Neural progenitor cell (in vitro differentiated cells): Measurements from ENCODE around the gene ILF3. TPM values are rescaled to one million over a fixed set of nuclear protein-coding genes. Genes with fewer than 3 reads are reported as not detected.
A peak's percentile ranks its signal among the peaks of the same experiment; 100 is the strongest.

ENCODE experiments used
- DNase-seq: peaks from one replicate; pipeline ENCODE4 v3.0.0-alpha.2; 2016; ENCODE audit warnings: low spot score
- H2AFZ ChIP-seq: fragments of 200-600 bp; sonication (generic); replicated peaks from 2 replicates; pipeline ENCODE4 v1.6.1; 2016; ENCODE audit warnings: antibody characterized with exemption
- H3F3A ChIP-seq: fragments of 200-600 bp; sonication (generic); 2 replicates; pipeline ENCODE4 v1.6.1; 2016; ENCODE audit warnings: antibody characterized with exemption, low read depth
- H3K27ac ChIP-seq: fragments of 200-600 bp; sonication (generic); 2 replicates; pipeline ENCODE4 v1.5.1; 2016; ENCODE audit warnings: mild to moderate bottlenecking
- H3K27me3 ChIP-seq: fragments of 200-600 bp; sonication (generic); 2 replicates; pipeline ENCODE4 v1.6.1; 2016; ENCODE audit warnings: mild to moderate bottlenecking, moderate library complexity
- H3K36me3 ChIP-seq: fragments of 200-600 bp; sonication (generic); 2 replicates; pipeline ENCODE4 v1.5.1; 2016
- H3K4me1 ChIP-seq: fragments of 200-600 bp; sonication (generic); 2 replicates; pipeline ENCODE4 v1.6.1; 2016; ENCODE audit warnings: mixed run types
- H3K4me2 ChIP-seq: fragments of 200-600 bp; sonication (generic); 2 replicates; pipeline ENCODE4 v1.6.1; 2016
- H3K4me3 ChIP-seq: fragments of 200-600 bp; sonication (generic); 2 replicates; pipeline ENCODE4 v1.5.1; 2016
- H3K79me2 ChIP-seq: fragments of 200-600 bp; sonication (generic); 2 replicates; pipeline ENCODE4 v1.6.1; 2016; ENCODE audit warnings: low read depth
- H3K9ac ChIP-seq: fragments of 200-600 bp; sonication (generic); 2 replicates; pipeline ENCODE4 v1.6.1; 2016
- H3K9me3 ChIP-seq: fragments of 200-600 bp; sonication (generic); 2 replicates; pipeline ENCODE4 v1.5.1; 2016; ENCODE audit warnings: low read depth
- H4K20me1 ChIP-seq: fragments of 200-600 bp; sonication (generic); 2 replicates; pipeline ENCODE4 v1.6.1; 2016; ENCODE audit warnings: low read depth
- H3K27ac Mint-ChIP-seq: 3 replicates; pipeline ENCODE4 v1.8.0; 2021; ENCODE audit warnings: mixed read lengths
- H3K27me3 Mint-ChIP-seq: 2 replicates; pipeline ENCODE4 v1.8.0; 2022; ENCODE audit warnings: low read depth, mild to moderate bottlenecking, inconsistent platforms, moderate library complexity, mixed read lengths; ENCODE audit not compliant: insufficient read depth
- H3K36me3 Mint-ChIP-seq: 3 replicates; pipeline ENCODE4 v1.8.0; 2021; ENCODE audit warnings: mixed read lengths
- H3K4me1 Mint-ChIP-seq: 3 replicates; pipeline ENCODE4 v1.8.0; 2021; ENCODE audit warnings: mixed read lengths
- H3K4me3 Mint-ChIP-seq: 3 replicates; pipeline ENCODE4 v1.8.0; 2021; ENCODE audit warnings: mild to moderate bottlenecking, moderate library complexity, mixed read lengths
- H3K9me3 Mint-ChIP-seq: 3 replicates; pipeline ENCODE4 v1.8.0; 2020; ENCODE audit warnings: mixed read lengths
- EZH2 ChIP-seq: fragments of 200-600 bp; sonication (generic); IDR thresholded peaks from 2 replicates; pipeline ENCODE4 v1.6.1; 2017; ENCODE audit warnings: antibody characterized with exemption, mild to moderate bottlenecking, moderate library complexity
- EZH2phosphoT487 ChIP-seq: fragments of 200-600 bp; sonication (generic); IDR thresholded peaks from 2 replicates; pipeline ENCODE4 v1.6.1; 2017; ENCODE audit warnings: antibody characterized with exemption
- microRNA counts: library from miRNA; unstranded; fragments of <30 nt; microRNA quantifications from one replicate; lab custom pipeline; 2016
- microRNA-seq: library from miRNA; unstranded; fragments of <30 nt; microRNA quantifications from one replicate; pipeline ENCODE4, GENCODE V29; 2016
- small RNA-seq: library from RNA; depleted of rRNA; stranded (forward); fragments of <200 nt; gene quantifications from one replicate; pipeline ENCODE3, GENCODE V24; 2015
- total RNA-seq: library from RNA; depleted of rRNA; stranded (reverse); fragments of >200 nt; gene quantifications from 2 replicates; pipeline ENCODE4 v1.2.3, GENCODE V29; 2015; ENCODE audit warnings: low replicate concordance
- TF ChIP-seq, protein P1 (sequence below): fragments of 200-600 bp; sonication (generic); IDR thresholded peaks from 2 replicates; pipeline ENCODE4 v1.5.1; 2017; ENCODE audit warnings: antibody characterized with exemption, mild to moderate bottlenecking

Gene ILF3
- total RNA-seq, 1 donor from 2014 or later: 477 TPM

DNA sequence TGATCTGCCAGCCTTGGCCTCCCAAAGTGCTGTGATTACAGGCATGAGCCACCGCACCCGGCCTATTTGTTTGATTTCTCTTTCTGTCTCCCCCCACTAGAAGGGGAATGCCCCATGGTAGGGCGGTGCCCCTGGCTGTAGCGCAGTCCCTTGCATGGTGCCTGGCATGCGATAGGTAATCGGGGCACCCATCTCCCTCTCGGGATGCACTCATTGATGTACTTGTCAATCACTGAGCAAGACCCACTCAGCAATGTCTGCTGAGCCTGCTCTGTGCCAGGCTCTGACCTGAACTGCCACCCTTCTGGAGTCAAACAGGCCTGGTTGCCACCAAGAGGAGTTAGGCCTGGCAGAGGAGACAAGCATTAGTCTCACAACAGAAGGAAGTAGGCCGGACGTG lies 83.6 kb downstream of the ILF3 start:
- no peaks in the 10 kb centered on the region for H3K4me1 ChIP-seq
- H4K20me1 ChIP-seq: peaks cover 31% of the 10 kb centered on the region
- no peaks in the 10 kb centered on the region for H3F3A ChIP-seq
- Mint-ChIP-seq H3K36me3 (peaks cover 25% of the 10 kb centered on the region), H3K4me3 (no peak overlapping the region), H3K9me3 (peaks cover 18% of the 10 kb centered on the region), H3K27me3 (peaks cover 5% of the 10 kb centered on the region), H3K4me1 (no peaks in the 10 kb centered on the region), H3K27ac (peak overlapping the region; percentile 78)
- H3K27ac ChIP-seq: no peak overlapping the region
- H3K36me3 ChIP-seq: peaks cover 4% of the 10 kb centered on the region
- no peak overlapping the region for H3K9ac ChIP-seq
- no peak for DNase-seq
- H3K27me3 ChIP-seq: no peaks in the 10 kb centered on the region
- no peak overlapping the region for H2AFZ ChIP-seq
- TF ChIP-seq EZH2 (no peak), EZH2phosphoT487 (no peak)
- TF ChIP-seq, protein P1, sequence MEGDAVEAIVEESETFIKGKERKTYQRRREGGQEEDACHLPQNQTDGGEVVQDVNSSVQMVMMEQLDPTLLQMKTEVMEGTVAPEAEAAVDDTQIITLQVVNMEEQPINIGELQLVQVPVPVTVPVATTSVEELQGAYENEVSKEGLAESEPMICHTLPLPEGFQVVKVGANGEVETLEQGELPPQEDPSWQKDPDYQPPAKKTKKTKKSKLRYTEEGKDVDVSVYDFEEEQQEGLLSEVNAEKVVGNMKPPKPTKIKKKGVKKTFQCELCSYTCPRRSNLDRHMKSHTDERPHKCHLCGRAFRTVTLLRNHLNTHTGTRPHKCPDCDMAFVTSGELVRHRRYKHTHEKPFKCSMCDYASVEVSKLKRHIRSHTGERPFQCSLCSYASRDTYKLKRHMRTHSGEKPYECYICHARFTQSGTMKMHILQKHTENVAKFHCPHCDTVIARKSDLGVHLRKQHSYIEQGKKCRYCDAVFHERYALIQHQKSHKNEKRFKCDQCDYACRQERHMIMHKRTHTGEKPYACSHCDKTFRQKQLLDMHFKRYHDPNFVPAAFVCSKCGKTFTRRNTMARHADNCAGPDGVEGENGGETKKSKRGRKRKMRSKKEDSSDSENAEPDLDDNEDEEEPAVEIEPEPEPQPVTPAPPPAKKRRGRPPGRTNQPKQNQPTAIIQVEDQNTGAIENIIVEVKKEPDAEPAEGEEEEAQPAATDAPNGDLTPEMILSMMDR: no peak
- no peak overlapping the region for H3K4me2 ChIP-seq
- H3K4me3 ChIP-seq: no peak overlapping the region
- H3K9me3 ChIP-seq: no peaks in the 10 kb centered on the region
- peaks cover 97% of the 10 kb centered on the region for H3K79me2 ChIP-seq

DNA sequence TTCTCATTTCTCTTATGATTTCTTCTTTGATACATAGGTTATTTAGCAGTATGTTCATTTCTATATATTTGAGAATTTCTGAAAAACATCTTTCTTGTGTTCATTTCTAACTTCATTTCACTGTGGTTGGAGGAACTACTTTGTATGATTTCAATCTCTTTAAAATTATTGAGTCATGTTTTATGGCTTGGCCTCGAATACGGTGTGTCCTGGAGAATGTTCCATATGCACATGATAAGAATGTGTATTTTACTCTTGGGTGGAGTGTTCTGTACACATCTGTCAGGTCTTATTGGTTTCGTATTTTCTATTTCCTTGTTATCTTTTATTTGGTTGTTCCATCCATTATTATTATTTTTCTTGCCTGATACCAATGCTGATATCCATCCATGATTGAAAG lies 86.7 kb downstream of the ILF3 start:
- H3F3A ChIP-seq: no peaks in the 10 kb centered on the region
- H3K27ac ChIP-seq: no peak overlapping the region
- H4K20me1 ChIP-seq: peaks cover 31% of the 10 kb centered on the region
- H3K27ac Mint-ChIP-seq: no peak overlapping the region
- no peak overlapping the region for H3K4me3 Mint-ChIP-seq
- H3K4me3 ChIP-seq: no peak overlapping the region
- TF ChIP-seq EZH2 (no peak), EZH2phosphoT487 (no peak)
- TF ChIP-seq, protein P1: no peak
- H3K9me3 ChIP-seq: no peaks in the 10 kb centered on the region
- H3K9me3 Mint-ChIP-seq: peaks cover 18% of the 10 kb centered on the region
- H3K4me2 ChIP-seq: no peak overlapping the region
- DNase-seq: no peak
- H2AFZ ChIP-seq: no peak overlapping the region
- H3K9ac ChIP-seq: no peak overlapping the region
- no peaks in the 10 kb centered on the region for H3K4me1 ChIP-seq
- H3K79me2 ChIP-seq: peaks cover 95% of the 10 kb centered on the region
- H3K27me3 ChIP-seq: no peaks in the 10 kb centered on the region
- peaks cover 5% of the 10 kb centered on the region for H3K27me3 Mint-ChIP-seq
- peaks cover 4% of the 10 kb centered on the region for H3K36me3 ChIP-seq
- H3K4me1 Mint-ChIP-seq: no peaks in the 10 kb centered on the region
- H3K36me3 Mint-ChIP-seq: peaks cover 22% of the 10 kb centered on the region

MicroRNAs encoded within 50 kb of the gene (microRNA counts, 767-probe panel; counts per million panel counts)
- microRNA hsa-miR-638 (lab: Ali Mortazavi, UCI): 460 counts per million, percentile 90 among the panel's probes with 10 or more counts

Small RNA genes lying within 50 kb of the gene (microRNA-seq; reads per million reads assigned to microRNA genes)
- not detected for gene MIR638

Small RNA genes lying within 50 kb of the gene (small RNA-seq; reads per million reads assigned to genes)
- gene MIR638: not detected

Other genes with a start within 250 kb of the ILF3 start
- gene PDE4A, start 233.8 kb upstream of the ILF3 start, total RNA-seq: 0.37 and 1.5 TPM in 2 replicates
- 25.2 and 41.7 TPM in 2 replicates for gene KEAP1, start 151.0 kb upstream of the ILF3 start, total RNA-seq
- 0.15 and 1.1 TPM in 2 replicates for gene S1PR5, start 136.9 kb upstream of the ILF3 start, total RNA-seq
- gene ATG4D, start 110.4 kb upstream of the ILF3 start, total RNA-seq: 5.1 and 29.6 TPM in 2 replicates
- 16.4 and 27.4 TPM in 2 replicates for gene KRI1, start 88.3 kb upstream of the ILF3 start, total RNA-seq
- 3.4 and 4.4 TPM in 2 replicates for gene CDKN2D, start 85.4 kb upstream of the ILF3 start, total RNA-seq
- 3.6 and 3.9 TPM in 2 replicates for gene AP1M2, start 67.0 kb upstream of the ILF3 start, total RNA-seq
- 45.6 and 81.8 TPM in 2 replicates for gene SLC44A2, start 28.8 kb upstream of the ILF3 start, total RNA-seq
- gene QTRT1, start 47.1 kb downstream of the ILF3 start, total RNA-seq: 20.4 and 46.9 TPM in 2 replicates
- 49.9 and 101 TPM in 2 replicates for gene DNM2, start 63.7 kb downstream of the ILF3 start, total RNA-seq
- gene TMED1, start 181.9 kb downstream of the ILF3 start, total RNA-seq: 27.0 and 57.9 TPM in 2 replicates
- 0.62 TPM in 1 of 2 replicates, not detected in the other for gene C19orf38, start 194.1 kb downstream of the ILF3 start, total RNA-seq
- 34.4 and 97.5 TPM in 2 replicates for gene CARM1, start 217.2 kb downstream of the ILF3 start, total RNA-seq